ENCODE results near the gene DNAAF1. TPM values are rescaled to one million over a fixed set of nuclear protein-coding genes. Genes with fewer than 3 reads are reported as not detected.

Gene DNAAF1
- total RNA-seq, 4 donors from 2014 or later = 0.20 to 1.1 (median 0.90) TPM; not detected in 1

- 53 to 56% methylated on average over 14 of the region's 14 CpGs for whole genome bisulfite sequencing, 2 donors
- Histone ChIP-seq H3K4me3 (no peak overlapping the region), H3K36me3 (no peaks in the 10 kb centered on the region), H3K4me1 (peaks cover 0 to 25% (median 4%) of the 10 kb centered on the region in 4 donors), H3K9me3 (no peaks in the 10 kb centered on the region), H3K27me3 (no peaks in the 10 kb centered on the region), H3K27ac (peak overlapping the region in 2 of 4 donors; percentile 50 to 64)
- no peak for DNase-seq (ENCODE audit: low spot score in 2 of 2)
- TF ChIP-seq CTCF (IDR thresholded peaks at IDR 0.05) = no peak
- TF ChIP-seq POLR2A (IDR thresholded peaks at IDR 0.05) = no peak
- TF ChIP-seq EP300 (IDR thresholded peaks at IDR 0.05) = no peak
These were observed 6.1 kb upstream of the DNAAF1 start for GRCh38 chr16:84138824-84139627.

- Histone ChIP-seq H3K4me1 (peaks cover 0 to 29% (median 4%) of the 10 kb centered on the region in 4 donors), H3K27ac (peak overlapping the region in 2 of 4 donors; percentile 6 to 64), H3K9me3 (no peaks in the 10 kb centered on the region), H3K27me3 (no peaks in the 10 kb centered on the region), H3K36me3 (no peaks in the 10 kb centered on the region), H3K4me3 (no peak overlapping the region)
- 65 to 71% methylated on average over 6 of the region's 6 CpGs for WGBS, 2 donors
- DNase-seq (ENCODE audit: low spot score in 2 of 2) = no peak
- TF ChIP-seq CTCF (IDR thresholded peaks at IDR 0.05) (no peak), EP300 (IDR thresholded peaks at IDR 0.05) (no peak), POLR2A (IDR thresholded peaks at IDR 0.05) (no peak)
These were observed 5.4 kb upstream of the DNAAF1 start for GRCh38 chr16:84139628-84140258.

GRCh38 chr16:84141143-84141670 is 3.9 kb upstream of the DNAAF1 start:
- Histone ChIP-seq H3K36me3 (no peaks in the 10 kb centered on the region), H3K4me1 (peaks cover 0 to 27% (median 6%) of the 10 kb centered on the region in 4 donors), H3K27me3 (no peaks in the 10 kb centered on the region), H3K9me3 (no peaks in the 10 kb centered on the region), H3K27ac (no peak overlapping the region), H3K4me3 (no peak overlapping the region)
- no peak for DNase-seq (ENCODE audit: low spot score in 2 of 2)
- TF ChIP-seq EP300 (IDR thresholded peaks at IDR 0.05) (no peak), CTCF (IDR thresholded peaks at IDR 0.05) (no peak), POLR2A (IDR thresholded peaks at IDR 0.05) (no peak)
- 80 to 85% methylated on average over 13 of the region's 13 CpGs for WGBS, 2 donors

- Histone ChIP-seq H3K36me3 (no peaks in the 10 kb centered on the region), H3K27me3 (no peaks in the 10 kb centered on the region), H3K9me3 (no peaks in the 10 kb centered on the region), H3K4me3 (no peak overlapping the region), H3K4me1 (peaks cover 0 to 24% (median 6%) of the 10 kb centered on the region in 4 donors), H3K27ac (no peak overlapping the region)
- TF ChIP-seq EP300 (IDR thresholded peaks at IDR 0.05) = no peak
- no peak for TF ChIP-seq CTCF (IDR thresholded peaks at IDR 0.05)
- no peak for TF ChIP-seq POLR2A (IDR thresholded peaks at IDR 0.05)
- no peak for DNase-seq (ENCODE audit: low spot score in 2 of 2)
- WGBS, 2 donors = 83 to 92% methylated on average over 1 of the region's 1 CpG
These were observed 2.0 kb upstream of the DNAAF1 start for GRCh38 chr16:84143081-84143480.

- Histone ChIP-seq H3K9me3 (no peaks in the 10 kb centered on the region), H3K4me3 (peak overlapping the region; percentile 85 to 97 (median 95)), H3K4me1 (peaks cover 0 to 22% (median 6%) of the 10 kb centered on the region in 4 donors), H3K36me3 (no peaks in the 10 kb centered on the region), H3K27me3 (no peaks in the 10 kb centered on the region), H3K27ac (peak overlapping the region in 2 of 4 donors; percentile 82 to 93)
- DNase-seq (ENCODE audit: low spot score in 2 of 2) = no peak
- TF ChIP-seq EP300 (IDR thresholded peaks at IDR 0.05) (no peak), CTCF (IDR thresholded peaks at IDR 0.05) (no peak), POLR2A (IDR thresholded peaks at IDR 0.05) (no peak)
- WGBS, 2 donors = 22 to 31% methylated on average over 13 of the region's 13 CpGs
These were observed 1.3 kb upstream of the DNAAF1 start for GRCh38 chr16:84143784-84144199.

All from tibial nerve (tissue), 4 donors.